HG03280 (cell line): Measurements from ENCODE around the gene GPR132.
A peak's percentile ranks its signal among the peaks of the same experiment; 100 is the strongest.

Experiments used
- ATAC-seq: cut with Tn5 transposase; IDR thresholded peaks from one replicate; pipeline ENCODE4 v1.9.1; 2021; ENCODE audit warnings: mild to moderate bottlenecking, moderate library complexity; ENCODE audit not compliant: unreplicated experiment

GPR132 gene

DNA sequence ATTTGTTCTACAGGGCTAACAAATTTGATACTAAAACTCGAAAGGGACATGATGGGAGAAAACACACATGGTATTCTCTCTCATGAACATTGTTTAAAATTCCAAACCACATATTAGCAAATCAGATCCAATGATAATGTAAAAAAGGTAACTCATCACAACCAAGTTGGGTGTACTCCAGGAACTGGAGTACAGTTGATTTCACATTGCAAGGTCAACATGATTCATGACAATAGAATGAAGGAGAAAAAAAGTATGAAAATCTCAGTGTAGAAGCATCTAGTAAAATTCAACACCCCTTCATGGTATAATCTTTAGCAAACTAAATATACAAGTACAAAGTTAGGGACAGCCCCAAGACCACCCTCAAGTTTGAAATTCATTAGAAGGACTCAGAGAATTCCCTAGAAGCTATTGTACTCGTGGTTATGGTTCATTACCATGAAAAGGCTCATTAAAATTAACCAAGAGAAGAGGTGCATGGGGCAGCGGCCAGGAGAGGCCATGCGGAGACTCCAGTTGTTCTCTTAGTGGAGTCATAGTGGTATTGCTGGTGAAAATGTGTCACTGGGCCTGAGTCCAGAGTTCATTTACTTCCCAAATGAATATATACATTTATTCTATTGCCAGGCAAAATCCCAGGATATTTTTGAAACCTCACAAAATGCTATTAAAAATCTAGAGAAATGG, 41.3 kb downstream of the GPR132 start:
- no peak for ATAC-seq

DNA sequence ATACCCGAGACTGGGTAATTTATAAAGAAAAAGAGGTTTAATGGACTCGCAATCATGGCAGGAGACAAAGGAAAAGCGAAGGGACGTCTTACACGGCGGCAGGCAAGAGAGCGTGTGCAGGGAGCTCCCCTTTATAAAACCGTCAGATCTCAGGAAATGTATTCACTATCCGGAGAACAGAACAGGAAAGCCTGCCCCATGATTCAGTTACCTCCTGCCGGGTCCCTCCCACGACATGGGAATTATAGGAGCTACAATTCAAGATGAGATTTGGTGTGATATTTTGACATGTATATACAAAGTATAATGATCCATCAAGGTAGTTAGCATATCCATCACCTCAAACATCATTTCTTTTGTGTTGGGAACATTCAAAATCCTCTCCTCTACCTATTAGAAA, 42.1 kb downstream of the GPR132 start:
- no peak for ATAC-seq

DNA sequence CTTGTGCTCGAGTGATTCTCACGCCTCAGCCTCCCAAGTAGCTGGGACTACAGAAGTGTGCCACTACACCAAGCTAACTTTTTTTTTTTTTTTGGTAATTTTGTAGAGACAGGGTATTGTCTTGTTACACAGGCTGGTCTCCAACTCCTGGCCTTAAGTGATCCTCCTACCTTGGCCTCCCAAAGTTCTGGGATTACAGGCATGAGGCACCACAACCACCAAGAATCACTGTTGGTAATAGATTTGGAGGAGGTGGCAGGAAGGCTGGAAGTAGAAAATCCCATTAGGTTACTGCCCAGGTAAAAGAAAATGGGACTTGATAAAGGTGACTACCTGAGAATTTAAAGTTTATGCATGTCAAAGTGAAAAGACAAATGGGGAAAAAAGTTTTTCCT, 43.0 kb downstream of the GPR132 start:
- ATAC-seq: no peak

DNA sequence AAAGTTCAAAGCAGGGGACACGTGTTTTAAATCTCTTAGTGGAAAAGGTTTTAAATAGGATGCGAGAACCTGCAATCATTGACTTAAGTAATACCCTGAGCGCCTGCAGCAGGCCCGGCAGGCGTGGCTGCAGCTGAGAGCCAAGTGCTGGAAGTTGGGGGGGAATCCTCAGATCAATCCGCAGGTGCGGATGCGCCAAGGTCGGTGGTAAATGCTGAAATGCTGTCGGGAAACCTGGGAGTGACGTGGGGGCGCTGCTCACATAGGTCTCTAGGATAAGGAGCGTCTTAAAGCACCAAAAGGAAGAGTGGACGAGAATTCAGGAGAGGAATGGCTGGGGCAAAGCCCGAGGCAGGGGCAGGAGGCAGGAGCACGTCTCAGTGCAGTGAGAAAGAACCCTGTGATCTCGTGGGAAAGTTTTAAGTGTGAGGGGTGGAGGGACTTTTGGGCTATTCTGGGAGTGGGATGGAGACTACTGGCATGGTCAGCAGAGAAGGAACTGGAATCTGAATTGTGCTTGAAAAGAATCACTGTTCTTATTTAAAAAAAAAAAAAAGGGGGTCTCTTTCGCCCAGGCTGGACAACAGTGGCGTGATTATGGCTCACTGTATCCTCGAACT, 43.5 kb downstream of the GPR132 start:
- ATAC-seq: no peak

DNA sequence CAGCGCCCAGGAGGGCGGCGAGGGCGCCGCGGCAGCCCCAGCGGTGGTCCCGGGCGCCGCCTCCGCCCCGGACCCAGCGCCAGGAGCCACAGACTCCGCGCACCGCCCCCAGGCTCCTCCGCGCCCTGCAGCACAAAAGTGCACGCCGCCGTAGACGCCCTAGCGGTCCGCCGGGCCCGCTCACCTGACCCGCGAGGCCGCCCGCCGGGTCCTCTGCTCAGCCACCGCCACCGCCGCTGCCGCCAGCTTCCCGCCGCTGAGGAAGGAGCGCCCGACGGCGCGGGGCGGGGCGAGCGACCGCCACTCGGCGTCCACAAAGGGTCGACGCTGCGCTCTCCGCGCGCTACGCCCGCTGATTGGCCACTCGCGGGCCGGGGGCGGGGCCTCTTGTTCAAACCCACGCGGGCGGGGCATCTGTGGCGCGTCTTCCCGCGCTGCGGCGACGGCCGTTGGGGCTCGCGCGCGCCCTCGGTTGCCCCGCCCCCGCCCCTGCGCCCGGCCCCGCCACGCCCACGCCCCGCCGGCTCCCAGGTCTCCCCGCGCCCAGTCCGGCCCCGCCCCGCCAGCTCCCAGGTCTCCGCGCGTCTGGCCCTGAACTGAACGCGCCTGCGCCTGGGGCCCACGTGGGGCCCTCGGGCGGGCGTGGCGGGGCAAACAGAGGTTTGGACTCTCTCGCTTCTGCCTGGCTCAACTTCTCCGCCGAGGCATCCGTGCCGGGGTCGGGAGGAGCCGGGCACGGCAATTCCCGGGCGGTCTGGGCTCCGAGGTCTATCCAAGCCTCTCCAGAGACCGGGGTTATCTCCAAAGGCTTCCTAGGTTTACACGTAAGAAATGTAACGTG, 44.2 kb downstream of the GPR132 start, which contains the start of gene CDCA4:
TSS of gene CDCA4 (minus strand) at position 269 of the 841 bp plus-strand sequence. CDS start 9,154 bp downstream, outside the sequence.
- peak; percentile 77 for ATAC-seq

DNA sequence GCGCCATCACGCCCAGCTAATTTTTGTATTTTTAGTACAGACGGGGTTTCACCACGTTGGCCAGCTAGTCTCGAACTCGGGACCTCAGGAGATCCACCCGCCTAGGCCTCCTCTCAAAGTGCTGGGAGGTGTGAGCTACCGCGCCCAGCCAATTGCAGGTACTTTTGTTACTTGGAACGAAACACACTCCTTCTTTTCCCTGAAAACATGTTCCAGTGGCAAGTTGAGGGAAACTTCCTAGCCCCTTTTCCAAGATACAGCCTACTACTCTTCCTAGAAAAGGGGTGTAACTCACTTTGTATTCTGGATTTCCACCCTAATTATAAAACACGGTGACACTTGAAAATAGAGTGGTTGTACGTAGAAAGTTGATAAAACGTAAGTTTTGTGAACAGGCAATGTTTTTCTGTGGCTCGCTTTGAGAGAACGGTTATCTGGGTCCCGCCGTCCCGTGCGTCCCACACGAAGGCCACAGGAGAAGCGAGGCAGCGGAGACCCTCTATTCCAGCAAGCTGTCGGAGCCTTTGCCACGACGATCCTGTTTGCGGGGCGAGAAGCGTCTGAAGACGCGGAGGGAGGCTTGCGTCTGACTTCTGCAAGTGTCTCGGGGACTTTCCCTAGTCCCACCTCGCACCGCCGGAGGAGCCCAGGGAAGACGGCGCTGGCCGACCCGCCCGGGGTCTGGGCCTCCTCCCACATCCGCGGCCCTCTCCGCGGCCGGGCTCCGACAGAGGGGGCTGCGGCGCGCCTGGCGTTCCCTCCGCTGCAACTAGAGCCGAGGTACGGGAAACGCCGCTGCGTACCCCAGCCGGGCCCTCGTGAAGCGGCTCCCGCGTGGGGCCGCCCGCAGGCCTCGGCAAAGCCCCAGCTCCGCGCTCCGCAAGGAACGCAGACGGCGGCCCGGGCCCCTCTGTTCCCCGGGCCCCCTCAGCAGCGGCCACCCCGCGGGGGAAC, 45.1 kb downstream of the GPR132 start:
- ATAC-seq: peak; percentile 33

DNA sequence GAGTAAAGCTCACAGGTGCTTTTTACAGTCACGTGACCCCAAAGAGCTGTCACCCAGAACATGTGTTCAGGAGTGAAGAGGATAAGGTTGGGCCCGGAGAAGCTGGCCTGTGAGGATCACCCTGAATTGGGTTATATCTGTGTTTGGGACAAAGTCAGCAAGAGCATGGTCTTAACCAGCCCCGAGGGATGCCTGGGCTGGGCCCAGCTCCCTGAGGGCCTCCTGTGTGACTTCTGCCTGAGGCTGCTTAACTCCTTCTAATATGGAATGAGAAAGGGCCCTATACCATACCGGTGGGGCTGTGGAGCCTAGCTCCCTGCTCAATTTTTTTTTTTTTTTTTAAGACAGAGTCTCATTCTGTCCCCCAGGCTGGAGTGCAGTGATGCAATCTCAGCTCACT, 46.8 kb downstream of the GPR132 start:
- no peak for ATAC-seq

DNA sequence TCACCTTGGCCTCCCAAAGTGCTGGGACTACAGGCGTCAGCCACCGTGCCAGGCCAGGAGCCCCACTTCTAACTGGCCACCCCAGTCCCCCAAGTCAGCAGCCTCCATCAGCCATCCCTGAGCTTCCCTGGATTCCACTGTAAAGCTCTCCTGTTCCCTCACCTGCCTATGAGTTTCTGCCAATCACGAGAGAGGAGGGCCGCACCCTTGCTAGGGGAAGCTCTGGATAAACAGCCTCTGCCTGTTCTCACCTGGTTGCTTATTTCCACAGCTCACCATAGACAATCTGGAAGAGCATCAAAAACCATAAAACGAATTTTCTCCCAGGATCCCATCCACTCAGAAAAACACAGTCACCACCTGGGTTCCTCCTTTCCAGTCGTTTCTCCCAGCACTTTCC, 49.3 kb downstream of the GPR132 start:
- ATAC-seq: no peak

DNA sequence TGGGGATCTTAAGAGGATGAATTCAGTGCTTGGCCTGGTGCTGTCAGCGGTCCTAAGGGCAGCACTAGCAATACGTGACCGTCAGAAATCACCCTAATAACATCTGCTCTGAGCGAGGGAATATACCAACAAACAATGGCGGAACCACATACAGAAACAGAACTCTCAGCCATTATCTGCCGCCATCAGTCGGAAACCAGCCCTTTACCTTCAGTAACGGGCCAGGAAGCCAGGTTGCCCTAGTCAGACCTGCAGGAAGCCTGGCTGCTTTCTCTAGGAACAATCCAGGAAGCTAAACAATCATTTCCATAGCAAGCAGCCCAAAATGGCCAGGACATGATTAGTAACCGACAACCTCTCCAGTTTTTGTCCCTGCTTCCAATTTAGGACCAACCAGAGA, 50.0 kb downstream of the GPR132 start:
- ATAC-seq: no peak

DNA sequence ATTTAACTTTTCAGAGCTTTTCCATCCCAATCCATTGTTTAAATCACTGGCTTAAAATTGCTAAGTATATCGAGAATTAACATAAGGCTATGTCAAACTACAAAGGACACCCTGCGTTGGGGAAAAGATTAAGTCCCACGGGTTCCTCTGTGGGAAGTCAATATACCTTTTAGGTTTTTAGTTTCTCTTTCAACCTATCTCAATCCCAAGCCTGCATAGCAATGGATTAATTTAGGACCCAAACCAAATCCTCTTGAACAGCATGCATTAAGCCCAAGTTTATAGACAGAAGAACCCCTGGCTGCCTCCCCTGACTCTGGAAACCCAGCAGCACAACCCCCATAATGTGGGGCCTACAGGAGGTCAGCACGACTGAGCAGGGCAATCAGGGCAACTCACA, 50.6 kb downstream of the GPR132 start:
- no peak for ATAC-seq

DNA sequence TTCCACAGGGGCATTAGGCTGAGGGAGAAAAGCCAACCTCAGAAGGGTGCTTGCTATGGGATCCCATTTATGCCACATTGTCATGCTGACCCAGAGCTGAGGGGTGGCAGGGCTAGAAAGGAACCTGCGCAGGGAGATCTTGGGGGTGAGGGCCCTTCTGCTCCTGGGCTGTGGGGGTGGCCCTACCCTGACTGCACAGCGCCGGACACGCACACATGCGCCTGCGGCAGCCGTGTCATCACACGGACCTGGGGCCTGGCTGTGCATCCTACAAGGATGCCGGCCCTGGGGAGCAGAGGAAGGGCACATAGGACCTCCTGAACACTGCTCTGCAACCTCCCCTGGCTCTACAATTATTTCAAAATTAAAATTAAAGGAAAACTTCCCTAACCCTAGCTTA, 51.2 kb downstream of the GPR132 start:
- ATAC-seq: no peak

DNA sequence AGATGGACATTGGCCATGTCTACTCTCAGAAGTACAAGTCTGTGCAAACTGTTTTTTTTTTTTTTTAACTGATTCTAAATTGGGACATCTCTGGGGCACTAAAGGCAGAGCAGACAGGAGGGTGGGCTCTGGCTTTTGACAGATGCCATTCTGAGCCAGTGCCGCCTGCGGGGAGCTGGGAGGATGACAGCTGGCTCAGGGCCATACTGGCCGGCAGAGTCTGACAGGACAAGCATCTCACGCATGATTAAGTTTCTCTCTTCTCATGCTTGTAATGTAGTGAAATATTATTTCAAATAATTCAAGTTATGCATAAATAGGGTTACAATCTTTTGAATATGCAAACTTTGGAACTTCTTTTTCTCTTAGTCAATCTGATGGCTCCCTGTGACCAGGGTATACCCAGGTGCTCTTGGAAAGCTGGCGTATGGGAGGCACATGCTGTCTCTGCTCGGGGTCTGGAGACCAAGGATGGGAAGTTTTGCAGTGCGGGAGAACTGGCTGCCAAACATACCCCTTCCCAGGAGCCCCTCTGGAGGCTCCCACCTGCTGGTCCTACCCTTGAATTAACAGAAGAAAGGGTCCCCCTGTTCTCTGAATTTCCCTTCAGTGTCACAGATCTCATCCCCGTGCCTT, 52.0 kb downstream of the GPR132 start:
- ATAC-seq: no peak

DNA sequence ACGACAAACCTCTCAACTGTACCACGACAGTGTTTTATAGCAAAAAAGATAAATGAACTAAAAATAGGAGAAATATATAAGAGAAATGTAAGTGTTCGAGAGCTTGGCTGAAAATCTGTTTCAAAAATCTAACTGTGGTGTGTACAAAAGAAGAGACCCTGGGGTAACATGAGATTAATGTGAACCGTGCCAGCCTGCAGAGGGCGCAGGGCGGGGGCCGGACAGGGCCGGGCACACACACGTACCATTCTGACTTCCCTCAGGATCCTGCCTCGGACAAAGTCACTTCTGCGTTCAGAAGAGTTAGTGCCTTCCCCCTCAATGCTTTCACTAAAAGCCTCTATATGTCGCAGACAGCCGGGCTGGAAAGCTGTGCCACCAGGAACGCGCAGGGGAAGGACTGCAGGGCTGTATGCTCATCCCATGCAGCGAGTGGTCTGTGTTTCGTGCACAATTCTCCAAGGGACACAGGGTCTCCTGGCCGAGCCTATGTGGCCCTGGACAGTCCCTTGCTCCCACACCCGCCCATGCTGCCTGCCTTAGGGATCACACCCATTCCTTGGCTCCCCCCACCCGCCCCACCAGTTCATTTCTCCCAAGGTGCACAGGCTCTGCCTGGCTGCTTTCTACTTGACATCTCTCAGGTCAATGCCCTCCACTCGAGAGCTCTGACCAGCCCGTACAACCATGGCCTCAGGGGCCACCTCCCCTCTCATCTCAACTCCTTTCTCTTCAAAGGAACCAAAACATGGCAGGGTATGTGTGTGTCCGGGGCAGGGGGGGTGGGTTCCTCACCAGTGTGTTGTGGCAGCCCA, 52.9 kb downstream of the GPR132 start:
- ATAC-seq: no peak

DNA sequence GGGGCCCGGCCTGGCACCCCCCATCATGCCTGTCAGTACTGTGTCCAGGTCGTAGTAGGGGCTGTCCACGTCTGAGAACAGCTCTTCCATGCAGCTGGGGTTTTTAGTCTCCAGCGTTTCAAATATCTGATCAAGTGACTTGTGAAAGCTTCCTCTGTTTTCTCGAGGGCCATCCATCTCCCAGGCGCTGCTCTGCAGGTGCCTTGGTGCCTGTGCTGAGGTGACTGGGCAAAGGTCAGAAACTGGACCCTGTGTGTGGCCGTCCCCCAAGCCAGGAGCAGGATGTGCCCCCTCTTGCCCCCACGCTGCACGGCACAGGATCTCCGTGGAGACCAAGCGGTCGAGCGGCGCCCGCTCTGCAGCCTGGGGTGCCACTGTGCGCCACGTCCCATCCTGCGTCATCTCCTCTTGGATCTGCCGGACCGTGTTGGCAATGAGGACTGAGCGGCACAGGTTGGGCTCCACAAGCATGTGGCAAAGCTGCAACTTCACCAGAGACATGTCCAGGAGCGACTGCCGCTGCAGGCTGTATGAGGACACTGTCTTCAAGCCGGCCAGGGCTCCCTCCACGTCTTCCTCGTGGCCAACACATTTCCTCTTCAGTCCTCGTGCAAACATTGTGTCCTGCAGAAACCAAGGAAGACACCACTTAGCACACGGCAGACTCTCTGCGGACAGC, 53.8 kb downstream of the GPR132 start:
- ATAC-seq: no peak

DNA sequence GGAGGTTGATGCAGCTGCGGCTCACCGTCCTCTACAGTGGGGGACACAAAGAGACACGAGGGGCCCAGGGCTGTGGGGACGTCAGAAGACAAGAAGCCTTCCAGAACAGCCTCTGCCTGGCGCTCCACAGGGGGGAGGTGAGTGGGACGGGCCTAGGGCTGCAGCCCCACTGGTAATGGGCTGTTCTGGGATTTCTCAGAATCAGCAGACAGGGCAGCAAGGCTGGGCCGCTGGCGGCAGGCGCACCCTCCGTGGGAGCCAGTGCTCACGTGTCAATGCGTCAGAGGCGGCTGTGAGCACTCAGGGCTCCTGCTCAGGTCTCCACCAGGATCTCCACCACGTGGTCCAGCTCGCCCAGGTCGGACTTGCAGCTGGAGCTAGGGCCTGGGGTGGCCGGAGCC, 54.3 kb downstream of the GPR132 start:
- no peak for ATAC-seq

DNA sequence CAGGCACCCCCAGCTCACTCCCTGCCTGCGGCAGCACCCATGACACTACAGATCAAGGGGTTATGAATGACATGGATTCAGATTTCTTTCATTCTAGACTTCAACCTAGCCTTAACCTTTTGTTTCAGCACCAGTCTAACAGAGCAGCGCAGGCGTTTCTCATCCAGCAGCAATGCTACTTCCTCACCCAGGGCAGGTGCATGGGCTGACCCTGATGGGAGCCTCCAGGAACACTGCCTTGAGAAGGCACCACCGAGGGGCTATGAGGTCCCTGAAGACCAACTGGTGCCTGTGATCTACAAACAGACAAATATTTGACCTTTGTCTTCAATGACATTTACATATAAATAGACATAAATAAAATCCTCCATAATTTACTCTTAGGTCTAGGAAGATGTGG, 55.1 kb downstream of the GPR132 start:
- no peak for ATAC-seq

DNA sequence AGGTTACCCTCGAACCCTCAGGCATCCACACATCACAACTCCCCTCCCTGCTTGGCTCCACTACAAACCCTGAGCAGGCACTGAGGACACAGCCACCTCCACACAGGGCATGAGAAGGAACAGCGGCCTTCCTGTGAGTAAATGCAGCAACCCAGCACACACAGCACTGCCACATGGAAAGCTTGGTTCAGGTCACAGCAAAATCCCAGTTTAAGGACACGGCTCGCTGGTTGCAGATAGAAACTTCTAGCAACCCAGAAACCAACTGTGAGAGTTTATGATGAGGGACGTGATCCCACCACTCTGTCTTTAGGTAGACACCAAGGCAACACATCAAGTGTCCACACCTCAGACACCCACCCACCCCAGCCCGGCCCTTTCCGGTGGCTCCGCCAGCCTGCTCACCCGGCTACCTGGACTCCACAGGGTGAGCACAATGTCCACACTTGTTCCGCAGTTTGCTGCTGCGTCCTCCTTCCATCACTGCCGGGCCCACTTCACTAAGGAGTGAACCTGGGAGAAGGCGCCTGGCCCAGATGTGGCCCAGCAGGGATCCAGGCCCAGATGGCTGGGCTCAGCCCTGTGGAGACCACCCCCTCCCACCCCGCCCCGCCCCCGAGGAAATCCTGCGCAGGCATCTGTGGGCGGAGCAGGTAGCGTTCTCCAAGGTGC, 57.5 kb downstream of the GPR132 start:
- ATAC-seq: no peak

DNA sequence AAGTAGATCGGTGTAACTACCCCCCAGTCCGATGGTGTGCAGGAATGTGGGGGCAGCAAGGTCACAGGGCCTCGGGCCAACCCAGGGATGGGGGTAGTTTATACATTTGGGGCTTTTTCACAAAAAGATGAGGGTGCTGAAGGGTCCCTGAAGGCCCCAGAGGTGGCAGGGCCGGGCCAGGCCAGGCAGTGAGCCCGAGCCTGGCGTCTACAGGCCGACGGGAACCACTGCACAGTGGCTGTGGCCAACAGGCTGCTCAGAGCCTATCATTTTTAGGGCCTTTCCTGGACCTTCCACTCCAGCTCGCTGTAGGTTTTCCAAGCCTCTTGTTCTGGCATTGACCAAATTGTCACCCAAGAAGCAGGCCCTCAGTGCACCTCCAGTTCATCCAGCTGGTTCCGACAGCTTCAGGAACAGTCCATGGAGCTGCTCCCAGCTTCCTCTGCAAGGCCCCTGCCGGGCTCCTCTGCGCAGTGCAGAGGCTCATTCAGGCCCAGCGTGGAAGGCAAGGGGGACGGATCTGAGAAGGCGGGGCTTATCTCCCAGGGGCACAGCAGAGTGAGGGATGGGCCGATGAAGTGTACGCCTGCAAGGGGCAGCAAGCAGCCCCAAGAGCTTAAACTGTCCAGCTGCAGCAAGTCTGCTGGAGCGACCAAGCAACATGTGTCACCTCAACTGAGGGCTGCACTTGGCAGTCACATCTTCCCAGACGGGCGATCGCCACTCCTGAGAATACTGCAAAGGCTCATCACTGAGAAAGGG, 58.2 kb downstream of the GPR132 start:
- ATAC-seq: no peak
